GM23338 (cell line): ENCODE results near the gene MAVS. TPM values are rescaled to one million over a fixed set of nuclear protein-coding genes. Genes with fewer than 3 reads are reported as not detected.

Source experiments
- ATAC-seq: fragments of 200-7000 bp; cut with Tn5 transposase; 3 replicates; pipeline ENCODE4 v1.9.1; 2020
- DNase-seq: peaks from one replicate; pipeline ENCODE4 v3.0.0-alpha.2; 2015; ENCODE audit warnings: low spot score
- H2AFZ ChIP-seq: fragments of 200-600 bp; sonication (generic); 2 replicates; pipeline ENCODE4 v1.8.0; 2016; ENCODE audit warnings: antibody characterized with exemption, mild to moderate bottlenecking, moderate library complexity
- H3F3A ChIP-seq: fragments of 200-600 bp; sonication (generic); replicated peaks from 2 replicates; pipeline ENCODE4 v1.8.0; 2017; ENCODE audit warnings: antibody characterized with exemption, mixed run types, low read depth
- H3K27ac ChIP-seq: fragments of 200-600 bp; sonication (generic); 2 replicates; pipeline ENCODE4 v1.6.1; 2016; ENCODE audit warnings: low read depth
- H3K27me3 ChIP-seq: fragments of 200-600 bp; sonication (generic); 2 replicates; pipeline ENCODE4 v1.8.0; 2016; ENCODE audit warnings: mild to moderate bottlenecking, mixed run types, moderate library complexity; ENCODE audit not compliant: insufficient read depth
- H3K36me3 ChIP-seq: fragments of 200-600 bp; sonication (generic); 2 replicates; pipeline ENCODE4 v1.8.0; 2016; ENCODE audit warnings: mild to moderate bottlenecking; ENCODE audit not compliant: insufficient read depth
- H3K4me1 ChIP-seq: fragments of 200-600 bp; sonication (generic); 2 replicates; pipeline ENCODE4 v1.8.0; 2016; ENCODE audit warnings: mild to moderate bottlenecking, moderate library complexity; ENCODE audit not compliant: insufficient read depth
- H3K4me2 ChIP-seq: fragments of 200-600 bp; sonication (generic); 2 replicates; pipeline ENCODE4 v1.7.1; 2017; ENCODE audit warnings: mixed run types
- H3K4me3 ChIP-seq: fragments of 200-600 bp; sonication (generic); 2 replicates; pipeline ENCODE4 v1.6.1; 2016; ENCODE audit warnings: mixed run types
- H3K79me2 ChIP-seq: fragments of 200-600 bp; sonication (generic); replicated peaks from 2 replicates; pipeline ENCODE4 v1.8.0; 2017; ENCODE audit warnings: mild to moderate bottlenecking; ENCODE audit not compliant: insufficient read depth
- H3K9me2 ChIP-seq: fragments of 200-600 bp; sonication (generic); 2 replicates; pipeline ENCODE4 v1.8.0; 2017; ENCODE audit not compliant: insufficient read depth
- H4K20me1 ChIP-seq: fragments of 200-600 bp; sonication (generic); replicated peaks from 2 replicates; pipeline ENCODE4 v1.8.0; 2017; ENCODE audit warnings: mild to moderate bottlenecking; ENCODE audit not compliant: insufficient read depth
- H3K27ac Mint-ChIP-seq: 2 replicates; pipeline ENCODE4 v1.8.0; 2020; ENCODE audit warnings: inconsistent platforms, mild to moderate bottlenecking, moderate library complexity, mixed read lengths
- H3K27me3 Mint-ChIP-seq: 3 replicates; pipeline ENCODE4 v1.8.0; 2022; ENCODE audit warnings: low read depth, mild to moderate bottlenecking, moderate library complexity, mixed read lengths, inconsistent platforms; ENCODE audit not compliant: insufficient read depth, poor library complexity
- H3K36me3 Mint-ChIP-seq: 3 replicates; pipeline ENCODE4 v1.8.0; 2021; ENCODE audit warnings: low read depth, mild to moderate bottlenecking, inconsistent platforms, moderate library complexity, mixed read lengths
- H3K4me1 Mint-ChIP-seq: 3 replicates; pipeline ENCODE4 v1.8.0; 2020; ENCODE audit warnings: mild to moderate bottlenecking, inconsistent platforms, mixed read lengths
- H3K4me3 Mint-ChIP-seq: 3 replicates; pipeline ENCODE4 v1.8.0; 2021; ENCODE audit warnings: moderate library complexity, mild to moderate bottlenecking, inconsistent platforms, mixed read lengths
- H3K9me3 Mint-ChIP-seq: 3 replicates; pipeline ENCODE4 v1.8.0; 2020; ENCODE audit warnings: moderate library complexity, mild to moderate bottlenecking, inconsistent platforms, mixed read lengths
- CREB1 ChIP-seq: fragments of 250-450 bp; sonication (Bioruptor Pico); IDR thresholded peaks from 2 replicates; pipeline ENCODE4 v1.5.0; 2020; ENCODE audit warnings: low read depth, mild to moderate bottlenecking, moderate library complexity
- CTCF ChIP-seq, 2 experiments: fragments of 200-600 bp in 1 of 2; sonication (generic) in 1 of 2; conservative IDR thresholded peaks; 2 replicates each; pipeline versions ENCODE4 v1.5.1 to v1.6.1; 2016 to 2017; ENCODE audit warnings: antibody characterized with exemption in 2 of 2, low read depth in 2 of 2, mild to moderate bottlenecking in 2 of 2, moderate library complexity in 1 of 2
- ETS1 ChIP-seq: IDR thresholded peaks from 2 replicates; pipeline ENCODE4 v1.6.1; 2016; ENCODE audit warnings: antibody characterized with exemption
- EZH2 ChIP-seq: fragments of 200-600 bp; sonication (generic); IDR thresholded peaks from one replicate; pipeline ENCODE4 v1.8.0; 2017; ENCODE audit warnings: antibody characterized with exemption, mild to moderate bottlenecking, low read depth; ENCODE audit not compliant: unreplicated experiment
- EZH2phosphoT487 ChIP-seq: fragments of 200-600 bp; sonication (generic); IDR thresholded peaks from one replicate; pipeline ENCODE4 v1.8.1; 2018; ENCODE audit warnings: antibody characterized with exemption; ENCODE audit not compliant: unreplicated experiment
- JUNB ChIP-seq: IDR thresholded peaks from one replicate; pipeline ENCODE4 v1.6.1; 2016; ENCODE audit warnings: antibody characterized with exemption; ENCODE audit not compliant: unreplicated experiment
- POLR2AphosphoS5 ChIP-seq: IDR thresholded peaks from 2 replicates; pipeline ENCODE4 v1.6.1; 2016; ENCODE audit warnings: antibody characterized with exemption, low read depth
- REST ChIP-seq: IDR thresholded peaks from one replicate; pipeline ENCODE4 v1.6.1; 2018; ENCODE audit warnings: antibody characterized with exemption; ENCODE audit not compliant: unreplicated experiment
- STAT1 ChIP-seq: IDR thresholded peaks from one replicate; pipeline ENCODE4 v1.6.1; 2016; ENCODE audit warnings: antibody characterized with exemption; ENCODE audit not compliant: unreplicated experiment
- ZNF331 ChIP-seq: fragments of 250-450 bp; sonication (Bioruptor Pico); IDR thresholded peaks from 2 replicates; pipeline ENCODE4 v1.5.0; 2020; ENCODE audit warnings: low read depth, mild to moderate bottlenecking, moderate library complexity
- ZNF462 ChIP-seq: fragments of 250-450 bp; sonication (Bioruptor Pico); IDR thresholded peaks from 2 replicates; pipeline ENCODE4 v1.5.0; 2020; ENCODE audit warnings: mild to moderate bottlenecking, moderate library complexity
- polyA plus RNA-seq: library from polyadenylated mRNA; unstranded; fragments of >200 nt; fragmentation: Nextera tagmentation; extraction: Ambion mirVana; gene quantifications from 2 replicates; pipeline ENCODE4 v1.2.1, GENCODE V29; 2016
- total RNA-seq: library from RNA; depleted of rRNA; stranded (reverse); fragments of >200 nt; shearing (Covaris generic); gene quantifications from 2 replicates; pipeline ENCODE4 v1.2.3, GENCODE V29; 2014

Gene MAVS
- total and polyA plus RNA-seq, 2 experiments from 2014 or later = 5.2 to 21.8 TPM

GRCh38 chr20:3900187-3900604, 53.6 kb downstream of the MAVS start:
- peak; percentile 13 for DNase-seq
- no peak overlapping the region for H3K27ac Mint-ChIP-seq

More at GRCh38 chr20:3900187-3900604, 53.6 kb downstream of the MAVS start:
- H3K27me3 ChIP-seq = no peaks in the 10 kb centered on the region
- no peaks in the 10 kb centered on the region for H3K9me2 ChIP-seq
- no peak overlapping the region for H3K4me3 Mint-ChIP-seq
- TF ChIP-seq JUNB (no peak), CREB1 (CRISPR knock-in tag) (no peak), ETS1 (no peak), STAT1 (no peak), CTCF (conservative IDR thresholded peaks at IDR 0.05; ENCODE audit: low read depth in 2 of 2) (no peak), ZNF331 (CRISPR knock-in tag) (no peak), ZNF462 (CRISPR knock-in tag) (no peak), POLR2AphosphoS5 (no peak), EZH2phosphoT487 (no peak), REST (no peak), EZH2 (no peak)
- H3K36me3 Mint-ChIP-seq = peaks cover 31% of the 10 kb centered on the region; the same call in 2 of the 3 replicates
- H4K20me1 ChIP-seq = peaks cover 98% of the 10 kb centered on the region
- H3K4me3 ChIP-seq = 0 out of 2 replicates have a peak overlapping the region, but pooled peaks have one; percentile 11
- no peak for ATAC-seq
- peaks cover 33% of the 10 kb centered on the region for H3K4me1 ChIP-seq
- H3K4me2 ChIP-seq = 0 out of 2 replicates have a peak overlapping the region, but pooled peaks have one; percentile 46
- H2AFZ ChIP-seq = no peak overlapping the region
- 0 out of 2 replicates have a peak, but pooled peaks cover 7% of the 10 kb centered on the region for H3K36me3 ChIP-seq
- H3F3A ChIP-seq = 0 out of 2 replicates have a peak, but pooled peaks cover 12% of the 10 kb centered on the region
- peaks cover 13% of the 10 kb centered on the region for H3K27me3 Mint-ChIP-seq
- H3K79me2 ChIP-seq = peaks cover 100% of the 10 kb centered on the region
- peaks cover 37% of the 10 kb centered on the region for H3K4me1 Mint-ChIP-seq
- H3K27ac ChIP-seq = peak overlapping the region; percentile 20
- H3K9me3 Mint-ChIP-seq = no peaks in the 10 kb centered on the region
